Globus pallidus (tissue), 1 donor: ENCODE measurements around the gene CEP135.
"Not testable (repeated sequence)": the region's sequence is repeated elsewhere in the genome, so short reads cannot be mapped to it uniquely, and the experiment has no call there.

Experiments used
- DNase-seq: peaks from one replicate; pipeline ENCODE4 v3.0.0-alpha.2; 2015; ENCODE audit warnings: low spot score

Gene CEP135

DNA sequence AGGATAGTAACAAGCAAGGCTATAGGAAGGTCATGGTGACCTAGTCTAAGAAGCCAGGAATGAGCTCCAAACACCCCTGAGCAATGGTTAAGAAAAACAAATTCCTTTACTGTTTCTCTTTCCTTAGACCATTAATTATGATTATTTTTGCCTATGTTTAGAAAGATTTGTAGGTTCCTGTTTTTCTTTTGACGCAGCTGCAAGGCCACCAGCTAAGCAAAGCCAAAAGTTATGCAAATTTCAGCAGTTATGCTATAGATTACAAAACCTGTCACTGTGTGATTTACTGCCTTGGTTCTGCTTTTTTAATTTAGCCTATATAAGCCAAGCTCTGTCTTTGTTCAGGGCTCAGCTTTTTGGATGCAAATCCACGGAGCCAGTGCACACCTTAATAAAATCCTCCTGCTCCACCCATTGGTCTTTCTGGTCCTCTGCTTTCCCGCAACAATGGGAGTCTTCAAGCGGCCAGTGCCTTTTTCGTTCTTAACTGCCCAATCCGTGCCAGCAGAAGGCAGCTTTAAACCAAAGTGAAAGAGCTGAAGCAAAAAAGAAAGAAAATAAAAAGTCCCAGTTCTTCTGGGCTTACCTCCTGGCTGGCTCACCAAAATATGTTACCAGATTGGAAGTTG, 1.4 kb upstream of the CEP135 start:
- DNase-seq: no peak

DNA sequence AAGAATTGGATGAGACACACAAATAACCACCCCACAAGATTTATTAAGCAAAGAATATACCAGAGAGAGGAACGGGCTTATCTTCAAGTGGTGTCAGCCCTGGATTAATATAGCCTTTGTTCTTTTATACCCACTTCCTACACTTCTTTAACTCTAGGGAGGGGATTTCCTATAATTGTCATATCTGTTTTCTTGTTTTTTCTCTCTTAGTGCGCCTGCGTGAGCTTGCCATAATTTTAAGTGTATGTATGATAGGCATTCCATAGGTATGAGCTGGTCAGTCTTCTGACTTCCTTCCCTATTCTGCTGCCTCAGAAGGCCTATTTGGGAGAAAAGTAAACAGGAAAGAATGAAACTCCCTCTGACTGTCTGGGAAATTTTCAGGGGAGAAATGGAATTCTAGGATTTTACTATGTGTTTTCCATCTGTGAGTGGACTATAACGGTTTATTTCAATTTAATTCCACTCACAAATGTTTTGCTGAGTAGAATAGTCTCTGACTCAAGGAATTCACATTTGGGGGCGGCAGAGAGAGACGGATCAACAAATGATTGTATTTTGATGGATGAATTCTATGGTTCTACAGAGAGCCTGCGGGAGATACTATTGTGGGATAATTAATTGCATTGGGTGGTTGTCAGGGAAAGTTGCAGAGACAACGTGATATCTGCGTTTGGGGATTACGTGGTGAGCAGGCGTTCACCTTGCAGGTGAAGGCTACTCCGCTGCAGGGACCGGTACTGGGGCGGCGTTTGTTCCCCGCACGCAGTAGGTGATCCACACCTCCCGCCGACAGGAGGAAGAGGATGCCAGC, 626 bp upstream of the CEP135 start:
- DNase-seq: peak; percentile 18

DNA sequence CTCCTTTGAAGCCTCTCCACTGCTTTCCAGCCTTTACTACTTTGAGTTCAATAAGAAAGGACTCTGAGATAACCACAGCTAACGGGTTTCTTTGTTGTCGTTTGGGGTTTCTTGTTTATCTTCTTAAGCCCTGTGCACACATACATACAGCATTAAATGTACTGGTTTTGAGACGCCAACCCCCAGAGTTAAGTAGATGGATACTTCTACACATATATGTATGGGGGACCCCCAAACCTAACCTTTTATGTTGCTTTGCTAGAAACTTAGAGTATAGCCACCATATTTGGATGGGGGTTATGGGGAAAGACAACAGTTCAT, 697 bp downstream of the CEP135 start:
- DNase-seq: no peak

- no peak for DNase-seq
Measured at GRCh38 chr4:55951191-55951922, 2.6 kb downstream of the CEP135 start.

GRCh38 chr4:55955710-55956109, 7.0 kb downstream of the CEP135 start:
- no peak for DNase-seq

DNA sequence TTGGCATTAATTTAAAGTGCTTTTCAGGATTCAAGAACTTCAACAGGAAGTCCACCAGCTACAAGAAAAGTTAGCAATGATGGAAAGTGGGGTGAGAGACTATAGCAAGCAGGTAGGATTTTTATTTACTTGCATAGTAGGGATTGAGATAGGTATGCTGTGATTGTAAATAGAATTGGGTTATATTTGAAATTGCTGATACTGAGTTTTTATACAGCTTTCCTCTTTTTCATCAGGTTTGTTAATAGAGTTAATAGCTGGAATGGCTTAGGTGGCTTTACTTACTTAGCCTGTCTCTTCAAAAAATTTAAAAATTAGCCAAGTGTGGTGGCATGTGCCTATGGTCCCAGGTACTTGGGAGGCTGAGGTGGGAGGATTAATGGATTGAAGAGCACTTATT, 10.9 kb downstream of the CEP135 start:
- no peak for DNase-seq

DNA sequence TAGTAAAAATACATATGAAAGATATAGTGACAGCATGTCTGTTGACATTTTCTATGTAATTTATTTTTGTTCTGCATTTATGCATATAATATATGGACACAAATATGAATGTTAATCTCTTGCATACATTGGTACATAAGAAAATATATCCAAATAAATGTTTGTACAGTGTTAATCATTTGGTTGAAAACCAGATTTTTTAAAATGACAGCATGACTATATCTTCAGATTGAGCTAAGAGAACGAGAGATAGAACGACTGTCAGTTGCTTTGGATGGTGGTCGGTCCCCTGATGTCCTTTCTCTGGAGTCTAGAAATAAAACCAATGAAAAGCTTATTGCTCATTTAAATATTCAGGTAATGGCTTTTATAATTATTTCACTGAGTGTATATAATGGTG, 15.3 kb downstream of the CEP135 start:
- no peak for DNase-seq

- DNase-seq: no peak
Measured at GRCh38 chr4:55965585-55965984, 16.8 kb downstream of the CEP135 start.

GRCh38 chr4:55966324-55966723, 17.6 kb downstream of the CEP135 start:
- DNase-seq: not testable (repeated sequence)

DNA sequence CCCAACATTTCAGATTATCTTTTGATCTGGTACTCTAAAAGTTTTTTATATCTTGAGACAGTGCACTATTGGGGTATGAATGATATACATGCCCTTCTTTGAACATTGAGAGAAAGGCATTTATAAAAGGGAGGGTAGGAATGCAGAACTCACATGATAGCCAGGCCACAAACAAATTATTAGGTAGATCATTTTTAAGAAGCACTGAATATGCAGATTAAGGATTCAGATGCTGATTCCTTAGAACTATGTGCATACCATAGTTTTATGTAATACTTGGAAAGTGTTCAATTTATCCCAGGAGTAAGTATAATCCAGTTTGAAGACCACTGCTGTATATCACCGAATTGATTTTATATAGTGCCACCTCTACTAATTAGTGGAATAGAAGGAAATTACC, 18.6 kb downstream of the CEP135 start:
- DNase-seq: no peak

- DNase-seq: no peak
Measured at GRCh38 chr4:55973650-55974049, 24.9 kb downstream of the CEP135 start.

GRCh38 chr4:55977811-55978210, 29.1 kb downstream of the CEP135 start:
- DNase-seq: no peak

DNA sequence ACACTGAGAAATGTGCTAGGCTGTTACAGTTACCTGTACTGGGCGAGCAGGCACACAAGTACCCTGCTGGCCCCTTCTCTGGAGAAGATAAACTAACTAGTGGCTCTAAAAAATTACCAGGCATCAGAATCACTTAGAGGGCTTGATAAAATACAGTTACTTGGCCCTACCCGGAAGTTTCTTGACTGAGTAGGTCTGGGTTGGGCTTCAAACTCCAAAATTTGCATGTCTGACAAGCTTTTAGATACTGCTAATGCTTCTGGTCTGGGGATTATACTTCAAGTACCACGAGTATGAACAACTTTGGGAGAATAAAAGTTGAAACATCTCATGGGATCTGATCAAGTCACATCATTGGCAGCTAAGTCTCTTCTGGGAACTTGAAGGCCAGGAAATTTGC, 30.8 kb downstream of the CEP135 start:
- no peak for DNase-seq

GRCh38 chr4:55980725-55981124, 32.0 kb downstream of the CEP135 start:
- DNase-seq: no peak

DNA sequence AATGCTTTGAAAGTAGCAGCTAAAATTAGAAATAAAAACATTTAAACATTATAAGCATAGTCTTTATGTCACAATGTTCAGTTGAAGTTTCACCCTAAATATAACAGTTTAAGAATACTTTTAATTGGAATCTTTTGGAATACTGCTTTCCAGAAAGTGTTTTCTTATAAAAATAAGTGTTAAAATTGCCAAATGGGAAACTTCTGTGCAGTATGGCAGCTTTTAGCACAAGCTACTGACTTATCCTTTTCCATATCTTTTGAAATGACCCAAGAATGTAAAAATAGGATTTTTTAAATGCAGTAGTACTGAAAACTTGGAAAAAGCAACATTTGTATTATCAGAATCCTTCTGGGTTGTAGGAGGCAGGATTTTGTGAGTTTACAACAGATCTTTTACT, 34.2 kb downstream of the CEP135 start:
- no peak for DNase-seq

- no peak for DNase-seq
Measured at GRCh38 chr4:55989766-55990165, 41.0 kb downstream of the CEP135 start.

- no peak for DNase-seq
Measured at GRCh38 chr4:55993994-55994663, 45.4 kb downstream of the CEP135 start.

- DNase-seq: no peak
Measured at GRCh38 chr4:55996646-55997045, 47.9 kb downstream of the CEP135 start.

DNA sequence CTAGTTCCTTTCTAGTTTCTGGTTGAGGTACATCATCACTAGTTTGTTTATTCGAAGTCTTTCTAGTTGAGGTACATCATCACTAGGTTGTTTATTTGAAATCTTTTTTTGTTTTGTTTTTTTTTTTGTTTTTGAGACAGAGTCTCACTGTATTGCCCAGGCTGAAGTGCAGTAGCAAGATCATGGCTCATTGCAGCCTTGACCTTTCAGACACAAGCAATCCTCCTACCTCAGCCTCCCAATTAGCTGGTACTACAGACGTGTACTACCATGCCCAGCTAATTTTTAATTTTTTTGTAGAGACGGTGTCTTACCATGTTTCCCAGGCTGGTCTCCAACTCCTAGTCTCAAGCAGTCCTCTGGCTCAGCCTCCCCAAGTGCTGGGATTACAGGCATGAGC, 54.9 kb downstream of the CEP135 start:
- DNase-seq: no peak

GRCh38 chr4:56004235-56004634, 55.5 kb downstream of the CEP135 start:
- DNase-seq: no peak

- DNase-seq: no peak
Measured at GRCh38 chr4:56007154-56007553, 58.4 kb downstream of the CEP135 start.

DNA sequence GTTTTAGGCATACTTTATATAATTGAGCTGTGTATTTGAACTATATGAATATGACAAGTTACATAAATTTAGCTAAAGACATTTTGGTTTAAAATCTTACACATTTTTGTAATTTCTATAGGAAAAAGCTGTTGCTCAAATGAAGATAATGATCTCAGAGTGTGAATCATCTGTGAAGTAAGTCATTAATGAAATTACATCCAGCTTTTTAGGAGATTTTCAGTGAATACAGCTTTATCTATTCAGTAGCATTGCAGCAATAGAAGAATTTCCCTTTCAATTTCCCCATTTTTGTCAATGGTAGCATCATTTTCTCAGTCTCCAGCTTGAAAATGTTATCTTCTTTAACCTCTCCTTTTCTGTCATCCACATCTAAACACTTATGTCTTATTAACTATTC, 59.5 kb downstream of the CEP135 start:
- DNase-seq: no peak

GRCh38 chr4:56026596-56026995, 77.9 kb downstream of the CEP135 start:
- no peak for DNase-seq
